Measurements from ENCODE around the gene TRAIP. TPM values are rescaled to one million over a fixed set of nuclear protein-coding genes. Genes with fewer than 3 reads are reported as not detected.

TRAIP gene
- total RNA-seq, 1 experiment from 2014 or later, result 20.6 TPM

GRCh38 chr3:49872801-49873281 lies 16.5 kb upstream of the TRAIP start:
- H3K4me3 ChIP-seq, result no peak overlapping the region
- ChIA-PET POLR2A (ENCODE audit: unreplicated experiment) (no interaction called here), CTCF (no interaction called here)
- peaks cover under 1% of the 10 kb centered on the region; the same call in 1 of the 2 replicates for H3K27me3 ChIP-seq (ENCODE audit: insufficient read depth, low read depth)
- intact Hi-C loops (cut with micrococcal nuclease; ENCODE audit: unreplicated experiment), result no loop called here
- H3K4me2 ChIP-seq, result no peak overlapping the region
- H3K79me2 ChIP-seq (ENCODE audit: low read depth), result no peaks in the 10 kb centered on the region
- DNase-seq, result no peak
- H3K9me2 ChIP-seq (ENCODE audit: insufficient read depth), result no peaks in the 10 kb centered on the region
- H3K36me3 ChIP-seq (ENCODE audit: low read depth), result no peaks in the 10 kb centered on the region
- H3K9me3 ChIP-seq (ENCODE audit: insufficient read depth, low read depth), result no peaks in the 10 kb centered on the region
- no peaks in the 10 kb centered on the region for H4K20me1 ChIP-seq (ENCODE audit: insufficient read depth)
- no peak overlapping the region for H3K27ac ChIP-seq
- no peaks in the 10 kb centered on the region for H3K4me1 ChIP-seq (replicated peaks; ENCODE audit: insufficient read depth)
- no peak overlapping the region for H2AFZ ChIP-seq
- no TSS peak for BruUV-seq (replicated peaks)
- TF ChIP-seq EZH2 (IDR thresholded peaks at IDR 0.05; ENCODE audit: low read depth), result no peak
- TF ChIP-seq CTCF (conservative IDR thresholded peaks at IDR 0.05), result no peak
- no peaks in the 10 kb centered on the region for H3F3A ChIP-seq (ENCODE audit: insufficient read depth, low read depth)

- no peaks in the 10 kb centered on the region for H3K36me3 ChIP-seq (ENCODE audit: low read depth)
- intact Hi-C loops (cut with micrococcal nuclease; ENCODE audit: unreplicated experiment), result no loop called here
- DNase-seq, result no peak
- H3K4me1 ChIP-seq (replicated peaks; ENCODE audit: insufficient read depth), result no peaks in the 10 kb centered on the region
- H4K20me1 ChIP-seq (ENCODE audit: insufficient read depth), result no peaks in the 10 kb centered on the region
- H3K9me2 ChIP-seq (ENCODE audit: insufficient read depth), result no peaks in the 10 kb centered on the region
- no peaks in the 10 kb centered on the region for H3K9me3 ChIP-seq (ENCODE audit: insufficient read depth, low read depth)
- H3K79me2 ChIP-seq (ENCODE audit: low read depth), result no peaks in the 10 kb centered on the region
- H3K4me2 ChIP-seq, result no peak overlapping the region
- BruUV-seq (replicated peaks), result no TSS peak
- ChIA-PET POLR2A (ENCODE audit: unreplicated experiment) (interaction anchor here (0.6 kb wide), 1 partner anchor 29 kb away, joined by 4 read pairs; no protein-coding TSS in a partner anchor), CTCF (no interaction called here)
- H3K4me3 ChIP-seq, result no peak overlapping the region
- peaks cover 5% of the 10 kb centered on the region; the same call in 1 of the 2 replicates for H3K27me3 ChIP-seq (ENCODE audit: insufficient read depth, low read depth)
- no peak for TF ChIP-seq CTCF (conservative IDR thresholded peaks at IDR 0.05)
- no peak for TF ChIP-seq EZH2 (IDR thresholded peaks at IDR 0.05; ENCODE audit: low read depth)
- no peak overlapping the region for H2AFZ ChIP-seq
- no peaks in the 10 kb centered on the region for H3F3A ChIP-seq (ENCODE audit: insufficient read depth, low read depth)
- H3K27ac ChIP-seq, result no peak overlapping the region
These were observed 15.3 kb upstream of the TRAIP start for GRCh38 chr3:49871531-49872153.

GRCh38 chr3:49869525-49870126 lies 13.3 kb upstream of the TRAIP start, which contains the start of gene CAMKV:
Gene CAMKV, minus strand, starts transcription at chr3:49869906. Its CDS starts 7,518 bp downstream, at chr3:49862388.
- H3K79me2 ChIP-seq (ENCODE audit: low read depth), result no peaks in the 10 kb centered on the region
- intact Hi-C loops (cut with micrococcal nuclease; ENCODE audit: unreplicated experiment), result no loop called here
- no peaks in the 10 kb centered on the region for H3K36me3 ChIP-seq (ENCODE audit: low read depth)
- BruUV-seq (replicated peaks), result no TSS peak
- TF ChIP-seq CTCF (conservative IDR thresholded peaks at IDR 0.05) (no peak), EZH2 (IDR thresholded peaks at IDR 0.05; ENCODE audit: low read depth) (no peak)
- no peak for DNase-seq
- no peak within 1 kb of the TSS for H3K4me2 ChIP-seq
- H3K4me3 ChIP-seq, result no peak within 1 kb of the TSS
- CTCF ChIA-PET, result no interaction called here
- no peaks in the 10 kb centered on the region for H3F3A ChIP-seq (ENCODE audit: insufficient read depth, low read depth)
- no peaks in the 10 kb centered on the region for H3K9me2 ChIP-seq (ENCODE audit: insufficient read depth)
- H2AFZ ChIP-seq, result no peak within 1 kb of the TSS
- H3K4me1 ChIP-seq (replicated peaks; ENCODE audit: insufficient read depth), result no peaks in the 10 kb centered on the region
- H3K27me3 ChIP-seq (ENCODE audit: insufficient read depth, low read depth), result peaks cover 17% of the 10 kb centered on the region
- H3K27ac ChIP-seq, result no peak within 1 kb of the TSS
- POLR2A ChIA-PET (ENCODE audit: unreplicated experiment), result no interaction called here
- no peaks in the 10 kb centered on the region for H3K9me3 ChIP-seq (ENCODE audit: insufficient read depth, low read depth)
- H4K20me1 ChIP-seq (ENCODE audit: insufficient read depth), result no peaks in the 10 kb centered on the region
